GM19193 (cell line): ENCODE measurements around the gene TAF11L2.
"Not testable (repeated sequence)": the region's sequence is repeated elsewhere in the genome, so short reads cannot be mapped to it uniquely, and the experiment has no call there.

Source experiments
- POLR2A ChIP-seq: IDR thresholded peaks from 4 replicates; pipeline ENCODE4 v1.6.1; 2011; ENCODE audit not compliant: insufficient read depth, insufficient read length; ENCODE audit errors: extremely low read depth

The TAF11L2 gene

DNA sequence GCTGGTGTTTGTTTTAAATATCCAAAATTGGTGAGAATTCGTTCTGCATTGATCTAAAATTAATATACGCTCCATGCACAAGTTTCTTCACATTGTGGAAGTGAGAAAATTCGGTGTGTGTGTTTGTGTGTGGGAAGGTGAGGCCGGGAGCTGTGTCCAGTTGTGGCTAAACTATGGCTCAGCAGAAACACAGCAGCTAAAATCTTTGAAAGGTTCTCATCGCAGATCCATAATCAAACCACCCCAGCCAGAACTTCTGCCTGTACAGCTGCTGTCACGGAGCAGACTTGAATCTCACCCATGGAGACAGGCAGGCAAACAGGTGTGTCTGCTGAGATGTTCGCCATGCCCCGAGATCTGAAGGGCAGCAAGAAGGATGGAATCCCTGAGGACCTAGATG lies at the start of gene TAF11L2:
Gene TAF11L2 (plus strand): TSS at position 301 of the 400 bp plus-strand sequence.
- TF ChIP-seq POLR2A, result not testable (repeated sequence)

DNA sequence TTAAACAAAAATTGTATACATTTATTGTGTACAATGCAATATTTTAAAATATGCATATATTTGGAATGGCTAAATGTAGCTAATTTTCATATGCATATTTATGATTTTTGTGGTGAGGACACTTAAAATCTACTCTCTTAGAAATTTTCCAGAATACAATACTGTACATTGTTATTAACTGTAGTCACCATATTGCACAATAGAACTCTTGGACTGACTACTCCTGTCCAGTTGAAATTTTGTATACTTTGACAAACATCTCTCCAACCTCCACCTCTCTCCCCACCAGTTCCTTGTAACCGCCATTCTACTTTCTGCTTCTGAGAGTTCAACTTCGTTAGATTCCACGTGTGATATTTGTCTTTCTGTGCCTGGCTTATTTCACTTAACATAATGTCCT lies 49.2 kb upstream of the TAF11L2 start:
- no peak for TF ChIP-seq POLR2A

DNA sequence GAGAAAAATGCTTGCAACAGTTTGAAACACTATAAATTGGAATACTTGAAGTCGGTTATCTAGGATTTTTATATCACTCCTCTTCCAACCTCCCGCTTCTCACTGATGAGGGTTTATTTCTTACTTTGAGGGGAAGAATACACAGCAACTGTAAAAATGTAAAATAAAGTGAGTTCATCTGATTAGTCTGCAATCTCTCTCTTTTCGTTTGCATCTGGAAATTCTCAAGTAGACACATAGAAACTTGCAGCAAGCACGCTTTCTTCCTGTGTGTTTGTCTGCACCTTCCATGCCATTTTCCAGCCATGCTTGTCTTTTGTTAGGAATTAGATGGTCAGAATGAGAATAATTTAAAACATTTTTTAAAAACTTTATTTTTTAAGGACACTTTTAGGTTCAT lies 45.1 kb upstream of the TAF11L2 start:
- no peak for TF ChIP-seq POLR2A

DNA sequence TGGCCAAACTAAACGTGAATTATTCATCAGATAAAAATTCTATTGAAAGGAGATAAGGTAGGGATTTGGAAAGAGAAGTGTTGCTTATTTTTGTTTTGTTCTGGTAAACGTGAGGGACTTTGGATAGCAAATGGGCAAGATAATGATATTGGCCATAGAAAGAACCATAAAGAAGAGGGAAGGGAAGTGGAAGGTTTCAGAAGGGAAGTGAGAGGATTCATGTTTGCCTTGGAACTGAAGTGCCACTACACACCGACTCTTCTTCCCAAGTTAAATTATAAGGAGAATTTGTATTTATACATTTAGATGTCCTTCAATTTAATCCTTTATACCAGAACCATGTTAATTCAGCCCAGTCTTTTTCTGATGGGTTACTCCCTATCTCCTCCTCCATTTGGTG lies 42.1 kb upstream of the TAF11L2 start:
- TF ChIP-seq POLR2A, result no peak

DNA sequence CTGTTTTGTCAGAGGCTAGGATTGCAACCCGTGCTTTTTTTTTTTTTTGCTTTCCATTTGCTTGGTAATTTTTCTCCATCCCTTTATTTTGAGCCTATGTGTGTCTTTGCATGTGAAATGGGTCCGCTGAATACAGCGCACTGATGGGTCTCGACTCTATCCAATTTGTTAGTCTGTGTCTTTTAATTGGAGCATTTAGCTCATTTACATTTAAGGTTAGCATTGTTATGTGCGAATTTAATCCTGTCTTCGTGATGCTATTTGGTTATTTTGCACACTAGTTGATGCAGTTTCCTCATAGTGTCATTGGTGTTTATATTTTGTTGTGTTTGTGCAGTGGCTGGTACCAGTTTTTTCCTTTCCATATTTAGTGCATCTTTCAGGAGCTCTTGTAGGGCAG lies 36.2 kb upstream of the TAF11L2 start:
- no peak for TF ChIP-seq POLR2A

DNA sequence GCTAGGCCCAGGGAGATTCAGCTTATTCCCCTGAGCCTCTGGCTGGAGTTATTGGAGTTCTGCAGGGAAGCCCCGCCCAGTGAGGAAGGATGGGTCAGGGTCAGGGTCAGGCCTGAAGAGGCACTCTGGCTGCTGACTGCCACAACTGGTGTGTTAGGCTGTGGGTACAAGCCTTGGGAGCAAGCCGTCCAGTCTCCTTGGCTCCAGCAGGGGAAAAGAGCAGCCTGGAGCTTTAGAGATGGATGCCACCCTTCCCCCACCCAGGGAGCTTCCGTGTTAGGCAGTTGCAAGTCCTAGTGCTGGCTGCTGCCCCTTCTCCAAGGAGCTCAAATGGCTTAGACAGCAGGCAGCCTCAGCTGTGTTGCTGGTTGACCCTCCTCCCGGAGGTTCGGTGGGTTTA lies 34.4 kb upstream of the TAF11L2 start:
- no peak for TF ChIP-seq POLR2A

DNA sequence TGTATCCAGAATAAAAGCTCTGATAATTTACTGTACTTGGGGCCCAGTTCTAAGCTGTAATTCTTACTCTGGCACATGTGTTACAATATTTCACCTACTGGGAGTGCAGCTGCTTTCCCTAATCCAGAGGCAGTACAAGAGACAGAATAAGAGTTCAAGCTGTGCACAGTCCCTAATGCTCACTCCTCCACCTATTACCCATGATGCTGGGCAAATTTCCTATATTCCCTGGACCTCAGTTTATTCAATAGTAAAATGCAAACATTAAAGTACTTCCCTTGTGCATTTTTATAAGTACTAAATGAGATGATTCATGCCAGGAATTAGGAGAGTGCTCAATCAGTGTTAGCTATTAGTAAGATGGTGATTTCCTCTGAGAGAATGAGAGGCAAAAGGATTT lies 28.0 kb upstream of the TAF11L2 start:
- no peak for TF ChIP-seq POLR2A

DNA sequence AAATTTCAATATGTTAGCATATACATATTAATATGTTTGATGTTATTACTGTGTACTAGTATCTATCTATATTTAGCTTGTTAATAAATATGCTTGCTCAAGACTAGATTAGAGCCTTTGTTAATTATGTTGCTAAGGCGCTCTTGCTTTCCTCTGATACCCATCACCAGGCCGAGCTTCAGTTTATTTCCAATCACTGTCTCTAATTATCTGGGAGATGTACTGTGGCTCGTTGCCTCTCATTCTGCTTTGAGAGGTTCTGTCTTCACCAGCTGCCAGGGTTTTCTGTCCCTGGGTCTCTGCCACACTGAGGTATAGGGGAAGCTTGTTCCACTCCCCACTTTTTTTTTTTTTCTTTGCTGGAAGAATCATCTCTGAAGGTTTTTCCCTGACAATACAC lies 21.0 kb upstream of the TAF11L2 start:
- no peak for TF ChIP-seq POLR2A

DNA sequence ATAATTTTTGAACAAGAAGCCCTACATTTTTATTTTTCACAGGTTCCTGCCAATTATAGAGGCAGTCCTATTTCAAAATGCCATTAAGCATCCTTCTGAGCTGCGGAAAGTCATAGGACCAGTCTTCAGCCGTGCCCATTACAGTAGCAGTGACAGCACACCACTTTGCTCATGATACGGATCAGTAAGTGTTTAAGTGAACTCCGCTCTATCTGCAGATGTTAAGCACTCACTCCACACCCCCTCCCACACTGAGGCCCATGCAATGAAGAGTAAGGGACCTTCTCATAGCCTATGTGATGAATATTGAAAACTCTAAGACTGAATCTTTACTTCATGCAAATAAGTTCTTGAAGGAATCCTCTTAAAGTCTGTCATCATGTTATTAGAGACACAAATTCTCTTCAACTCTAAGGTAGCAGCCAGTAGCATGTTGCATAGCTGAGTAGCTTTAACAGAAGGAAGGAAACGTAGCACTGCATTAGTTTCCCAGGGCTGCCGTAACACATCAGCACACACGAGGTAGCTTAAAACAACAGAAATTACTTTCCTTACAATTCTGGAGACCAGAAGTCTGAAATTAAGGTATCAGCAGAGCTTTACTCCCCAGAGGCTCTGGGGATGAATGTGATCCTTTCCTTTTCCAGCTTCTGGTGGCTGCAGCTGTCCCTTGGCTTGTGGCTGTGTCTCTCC lies 20.3 kb upstream of the TAF11L2 start:
- TF ChIP-seq POLR2A, result no peak

DNA sequence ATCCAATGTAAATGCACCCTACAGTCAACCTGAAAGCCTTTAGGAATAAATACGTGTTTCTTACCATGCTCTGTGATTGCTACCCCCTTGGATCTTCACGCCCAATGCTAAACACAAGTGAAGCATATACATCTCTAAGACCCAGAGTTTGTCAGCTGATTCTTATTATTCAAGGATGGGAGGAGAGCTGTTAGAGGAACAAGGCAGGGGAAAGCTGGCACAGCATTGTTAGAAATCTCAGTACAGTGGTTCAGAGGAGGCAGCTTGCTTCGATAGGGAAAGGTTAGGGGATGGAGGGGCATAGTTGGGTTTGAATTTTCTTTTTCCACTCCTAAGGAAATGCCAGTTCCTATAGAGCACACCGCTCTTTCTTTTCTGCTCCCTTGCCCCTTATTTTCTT lies 16.7 kb upstream of the TAF11L2 start:
- TF ChIP-seq POLR2A, result no peak

DNA sequence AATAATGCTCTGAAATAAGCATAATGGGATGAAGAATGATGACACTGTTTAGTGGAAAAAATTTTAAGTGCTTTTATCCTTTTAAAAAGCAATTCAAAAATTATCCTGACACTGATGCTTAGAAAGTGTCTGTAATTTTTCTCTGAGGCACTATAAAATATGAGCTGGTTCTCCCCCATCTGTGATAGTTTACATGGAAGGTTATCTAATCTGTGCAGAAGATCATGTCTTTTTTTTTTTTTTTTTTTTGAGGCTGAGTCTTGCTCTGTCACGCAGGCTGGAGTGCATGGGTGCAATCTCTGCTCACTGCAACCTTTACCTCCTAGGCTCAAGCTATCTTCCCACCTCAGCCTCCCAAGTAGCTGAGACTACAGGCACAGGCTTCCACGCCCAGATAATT lies 15.2 kb upstream of the TAF11L2 start:
- TF ChIP-seq POLR2A, result no peak

DNA sequence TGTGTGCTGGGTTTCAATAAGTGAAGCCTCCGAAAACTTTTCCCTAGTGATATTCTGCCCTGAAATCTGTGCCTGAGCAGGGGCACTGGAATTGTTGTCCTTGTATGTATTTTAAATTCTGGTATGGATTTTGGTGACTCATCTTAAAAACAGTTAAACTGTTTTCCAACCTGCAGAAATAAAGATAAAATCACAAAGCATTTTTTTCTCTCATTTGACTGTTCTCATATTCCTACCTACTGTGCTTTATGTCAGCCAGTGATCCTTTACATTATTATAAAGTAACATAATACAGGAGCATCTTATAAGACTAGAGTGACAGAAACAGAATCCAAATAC lies 10.9 kb upstream of the TAF11L2 start:
- no peak for TF ChIP-seq POLR2A

DNA sequence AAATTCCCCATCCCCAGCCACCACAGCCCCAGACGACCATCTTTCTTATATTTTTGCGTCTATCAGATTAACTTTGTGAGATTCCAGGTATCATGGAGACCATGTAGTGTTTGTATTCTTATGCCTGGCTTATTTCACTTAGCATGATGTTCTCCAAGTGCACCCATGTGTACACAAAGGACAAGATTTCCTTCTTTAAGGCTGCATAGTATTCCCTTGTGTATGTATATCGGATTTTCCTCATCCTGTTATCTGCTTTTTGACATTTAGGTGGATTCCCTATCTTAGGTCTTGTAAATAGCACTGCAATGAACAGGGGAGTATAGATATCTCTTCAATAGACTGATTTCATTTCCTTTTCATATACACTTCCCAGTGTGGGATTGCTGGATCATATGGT lies 5.3 kb upstream of the TAF11L2 start:
- no peak for TF ChIP-seq POLR2A

DNA sequence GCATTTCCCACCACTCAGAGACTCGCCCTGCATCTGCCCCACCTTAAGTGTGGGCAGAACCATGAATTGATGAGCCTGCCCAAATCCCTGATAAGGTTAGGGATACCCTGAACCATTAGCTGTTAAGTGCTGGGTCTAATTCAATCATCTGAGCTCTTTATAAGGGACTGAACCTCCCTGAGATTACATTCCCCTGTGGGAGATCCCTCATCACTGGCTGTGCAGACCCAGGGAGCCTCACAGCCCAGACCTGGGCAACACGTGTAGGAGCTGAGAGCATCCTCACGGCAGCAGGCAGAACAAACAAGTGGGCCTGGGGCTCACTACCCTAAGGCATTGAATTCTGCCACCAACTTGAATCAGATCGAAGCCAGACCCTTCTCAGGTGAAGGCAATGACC lies 585 bp upstream of the TAF11L2 start:
- TF ChIP-seq POLR2A, result no peak

DNA sequence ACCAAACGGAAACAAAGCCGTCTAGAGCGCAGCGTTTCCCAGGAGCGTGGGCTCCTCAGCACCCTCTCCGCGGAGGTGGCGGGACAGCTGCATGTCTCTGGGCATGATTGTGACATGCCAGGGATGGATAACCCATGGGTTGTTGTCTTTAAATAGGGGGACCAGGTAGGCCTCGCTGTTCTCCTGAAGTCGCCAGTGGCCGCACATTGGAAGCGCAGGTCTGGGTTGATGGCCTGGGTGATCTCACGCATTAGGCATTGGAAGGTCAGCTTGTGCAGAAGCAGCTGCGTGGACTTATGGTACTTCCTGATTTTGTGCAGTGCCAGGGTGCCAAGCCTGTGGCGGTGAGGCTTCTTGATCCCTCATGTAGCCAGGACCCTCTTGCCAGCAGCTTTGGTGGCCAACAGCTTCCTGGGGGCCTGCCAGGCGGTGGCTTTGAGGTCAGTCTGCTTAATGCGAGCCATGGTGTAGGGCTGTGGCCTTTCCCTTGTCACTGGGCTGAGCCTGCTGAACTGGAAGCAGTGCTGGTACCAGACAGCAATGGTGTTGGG lies 13.8 kb downstream of the TAF11L2 start:
- TF ChIP-seq POLR2A, result no peak

DNA sequence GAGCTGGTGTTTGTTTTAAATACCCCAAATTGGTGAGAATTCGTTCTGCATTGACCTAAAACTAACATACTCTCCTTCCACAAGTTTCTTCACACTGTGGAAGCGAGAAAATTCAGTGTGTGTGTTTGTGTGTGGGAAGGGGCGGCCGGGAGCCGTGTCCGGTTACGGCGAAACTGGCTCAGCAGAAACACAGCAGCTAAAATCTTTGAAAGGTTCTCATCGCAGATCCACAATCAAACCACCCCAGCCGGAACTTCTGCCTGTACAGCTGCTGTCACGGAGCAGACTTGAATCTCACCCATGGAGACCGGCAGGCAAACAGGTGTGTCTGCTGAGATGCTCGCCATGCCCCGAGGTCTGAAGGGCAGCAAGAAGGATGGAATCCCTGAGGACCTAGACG lies 20.0 kb downstream of the TAF11L2 start, which contains the start of gene TAF11L3:
Gene TAF11L3 (plus strand): TSS at position 301 of the 400 bp plus-strand sequence.
- not testable (repeated sequence) for TF ChIP-seq POLR2A

DNA sequence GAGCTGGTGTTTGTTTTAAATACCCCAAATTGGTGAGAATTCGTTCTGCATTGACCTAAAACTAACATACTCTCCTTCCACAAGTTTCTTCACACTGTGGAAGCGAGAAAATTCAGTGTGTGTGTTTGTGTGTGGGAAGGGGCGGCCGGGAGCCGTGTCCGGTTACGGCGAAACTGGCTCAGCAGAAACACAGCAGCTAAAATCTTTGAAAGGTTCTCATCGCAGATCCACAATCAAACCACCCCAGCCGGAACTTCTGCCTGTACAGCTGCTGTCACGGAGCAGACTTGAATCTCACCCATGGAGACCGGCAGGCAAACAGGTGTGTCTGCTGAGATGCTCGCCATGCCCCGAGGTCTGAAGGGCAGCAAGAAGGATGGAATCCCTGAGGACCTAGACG lies 23.5 kb downstream of the TAF11L2 start, which contains the start of gene TAF11L4:
Gene TAF11L4 (plus strand): TSS at position 301 of the 400 bp plus-strand sequence.
- not testable (repeated sequence) for TF ChIP-seq POLR2A

DNA sequence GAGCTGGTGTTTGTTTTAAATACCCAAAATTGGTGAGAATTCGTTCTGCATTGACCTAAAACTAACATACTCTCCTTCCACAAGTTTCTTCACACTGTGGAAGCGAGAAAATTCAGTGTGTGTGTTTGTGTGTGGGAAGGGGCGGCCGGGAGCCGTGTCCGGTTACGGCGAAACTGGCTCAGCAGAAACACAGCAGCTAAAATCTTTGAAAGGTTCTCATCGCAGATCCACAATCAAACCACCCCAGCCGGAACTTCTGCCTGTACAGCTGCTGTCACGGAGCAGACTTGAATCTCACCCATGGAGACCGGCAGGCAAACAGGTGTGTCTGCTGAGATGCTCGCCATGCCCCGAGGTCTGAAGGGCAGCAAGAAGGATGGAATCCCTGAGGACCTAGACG lies 26.9 kb downstream of the TAF11L2 start, which contains the start of gene TAF11L5:
Gene TAF11L5 (plus strand): TSS at position 301 of the 400 bp plus-strand sequence.
- TF ChIP-seq POLR2A, result not testable (repeated sequence)

DNA sequence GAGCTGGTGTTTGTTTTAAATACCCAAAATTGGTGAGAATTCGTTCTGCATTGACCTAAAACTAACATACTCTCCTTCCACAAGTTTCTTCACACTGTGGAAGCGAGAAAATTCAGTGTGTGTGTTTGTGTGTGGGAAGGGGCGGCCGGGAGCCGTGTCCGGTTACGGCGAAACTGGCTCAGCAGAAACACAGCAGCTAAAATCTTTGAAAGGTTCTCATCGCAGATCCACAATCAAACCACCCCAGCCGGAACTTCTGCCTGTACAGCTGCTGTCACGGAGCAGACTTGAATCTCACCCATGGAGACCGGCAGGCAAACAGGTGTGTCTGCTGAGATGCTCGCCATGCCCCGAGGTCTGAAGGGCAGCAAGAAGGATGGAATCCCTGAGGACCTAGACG lies 30.3 kb downstream of the TAF11L2 start, which contains the start of gene TAF11L6:
Gene TAF11L6 (plus strand): TSS at position 301 of the 400 bp plus-strand sequence.
- not testable (repeated sequence) for TF ChIP-seq POLR2A
